ENCODE data around the gene DCTN5. TPM values are rescaled to one million over a fixed set of nuclear protein-coding genes. Genes with fewer than 3 reads are reported as not detected.

DCTN5 gene
- total RNA-seq, 2 donors from 2014 or later: 14.3 to 23.4 TPM

GRCh38 chr16:23691483-23692189 is 50.4 kb downstream of the DCTN5 start:
- ATAC-seq (no peak), DNase-seq (no peak)
- Histone ChIP-seq H3K4me3 (no peak overlapping the region), H3K9me3 (no peaks in the 10 kb centered on the region), H3K36me3 (replicated peaks in 1 of 2; ENCODE audit: insufficient read depth in 1 of 2, low read depth in 2 of 2) (peaks cover 8 to 11% of the 10 kb centered on the region in 2 donors), H3K27me3 (no peaks in the 10 kb centered on the region), H3K27ac (no peak overlapping the region), H3K4me1 (no peaks in the 10 kb centered on the region)
- TF ChIP-seq POLR2A (IDR thresholded peaks at IDR 0.05): no peak
- no peak for TF ChIP-seq CTCF (IDR thresholded peaks at IDR 0.05)
- intact Hi-C loops (cut with DNase I): no loop called here
- 89 to 93% methylated on average over 8 to 10 of the region's 10 CpGs for WGBS, 2 donors

GRCh38 chr16:23692190-23692837 is 51.0 kb downstream of the DCTN5 start:
- H3K27ac ChIP-seq: no peak overlapping the region
- H3K4me1 ChIP-seq: no peaks in the 10 kb centered on the region
- no peaks in the 10 kb centered on the region for H3K9me3 ChIP-seq
- no peaks in the 10 kb centered on the region for H3K27me3 ChIP-seq
- ATAC-seq: no peak
- H3K4me3 ChIP-seq: no peak overlapping the region
- intact Hi-C loops (cut with DNase I): no loop called here
- DNase-seq: no peak
- peaks cover 8 to 11% of the 10 kb centered on the region in 2 donors for H3K36me3 ChIP-seq (replicated peaks in 1 of 2; ENCODE audit: insufficient read depth in 1 of 2, low read depth in 2 of 2)
- WGBS, 2 donors: 91 to 99% methylated on average over 5 to 6 of the region's 6 CpGs
- no peak for TF ChIP-seq POLR2A (IDR thresholded peaks at IDR 0.05)
- TF ChIP-seq CTCF (IDR thresholded peaks at IDR 0.05): no peak

GRCh38 chr16:23694265-23694643 is 53.0 kb downstream of the DCTN5 start:
- TF ChIP-seq CTCF (IDR thresholded peaks at IDR 0.05): no peak
- Histone ChIP-seq H3K4me3 (no peak overlapping the region), H3K4me1 (no peaks in the 10 kb centered on the region), H3K27ac (no peak overlapping the region), H3K27me3 (no peaks in the 10 kb centered on the region), H3K9me3 (no peaks in the 10 kb centered on the region), H3K36me3 (replicated peaks in 1 of 2; ENCODE audit: insufficient read depth in 1 of 2, low read depth in 2 of 2) (peaks cover 3 to 8% of the 10 kb centered on the region in 2 donors)
- 92 to 96% methylated on average over 4 of the region's 4 CpGs for WGBS, 2 donors
- DNase-seq (no peak), ATAC-seq (no peak)
- intact Hi-C loops (cut with DNase I): no loop called here

- H3K27ac ChIP-seq: no peak overlapping the region
- ATAC-seq (no peak), DNase-seq (no peak)
- H3K4me1 ChIP-seq: no peaks in the 10 kb centered on the region
- no peak for TF ChIP-seq POLR2A (IDR thresholded peaks at IDR 0.05)
- no peak for TF ChIP-seq CTCF (IDR thresholded peaks at IDR 0.05)
- no peaks in the 10 kb centered on the region for H3K9me3 ChIP-seq
- H3K36me3 ChIP-seq (replicated peaks in 1 of 2; ENCODE audit: insufficient read depth in 1 of 2, low read depth in 2 of 2): peaks cover 0 to 3% of the 10 kb centered on the region in 2 donors
- intact Hi-C loops (cut with DNase I): no loop called here
- 21 to 22% methylated on average over 23 to 32 of the region's 32 CpGs for WGBS, 2 donors
- no peaks in the 10 kb centered on the region for H3K27me3 ChIP-seq
- H3K4me3 ChIP-seq: no peak overlapping the region
Measured at GRCh38 chr16:23694644-23695373, 53.5 kb downstream of the DCTN5 start.

Measured in body of pancreas (tissue), 4 donors.